H9 (cell line): Measurements from ENCODE around the gene KDF1. TPM values are rescaled to one million over a fixed set of nuclear protein-coding genes. Genes with fewer than 3 reads are reported as not detected.

Experiments used
- DNase-seq: peaks from one replicate; pipeline ENCODE4 v3.0.0-alpha.2; 2017
- H2AFZ ChIP-seq: one replicate; pipeline ENCODE4 v1.6.1; 2013; ENCODE audit warnings: mild to moderate bottlenecking, low read length, control low read depth, moderate library complexity
- H2AK5ac ChIP-seq: 2 replicates; pipeline ENCODE4 v1.6.1; 2013; ENCODE audit warnings: low read length, control low read depth, mixed read lengths; ENCODE audit not compliant: insufficient read length
- H2BK120ac ChIP-seq: one replicate; pipeline ENCODE4 v1.6.1; 2013; ENCODE audit warnings: low read depth, mild to moderate bottlenecking, low read length, control low read depth, inconsistent platforms; ENCODE audit not compliant: poor library complexity, severe bottlenecking
- H2BK12ac ChIP-seq: 2 replicates; pipeline ENCODE4 v1.6.1; 2013; ENCODE audit warnings: low read length, control low read depth, mixed read lengths, low read depth; ENCODE audit not compliant: insufficient read length
- H2BK15ac ChIP-seq: 2 replicates; pipeline ENCODE4 v1.6.1; 2013; ENCODE audit warnings: low read depth, low read length, control low read depth
- H2BK20ac ChIP-seq: one replicate; pipeline ENCODE4 v1.6.1; 2013; ENCODE audit warnings: low read depth, mild to moderate bottlenecking, low read length, control low read depth, inconsistent platforms; ENCODE audit not compliant: poor library complexity, severe bottlenecking
- H2BK5ac ChIP-seq: 2 replicates; pipeline ENCODE4 v1.6.1; 2013; ENCODE audit warnings: low read length, control low read depth, mixed read lengths; ENCODE audit not compliant: insufficient read length
- H3K14ac ChIP-seq: 2 replicates; pipeline ENCODE4 v1.6.1; 2013; ENCODE audit warnings: low read length, control low read depth; ENCODE audit not compliant: insufficient read depth
- H3K18ac ChIP-seq: 2 replicates; pipeline ENCODE4 v1.6.1; 2013; ENCODE audit warnings: low read depth, mild to moderate bottlenecking, mixed read lengths, low read length, control low read depth; ENCODE audit not compliant: insufficient read length
- H3K23ac ChIP-seq: 2 replicates; pipeline ENCODE4 v1.6.1; 2013; ENCODE audit warnings: low read length, control low read depth, mixed read lengths, low read depth; ENCODE audit not compliant: insufficient read length
- H3K23me2 ChIP-seq: 2 replicates; pipeline ENCODE4 v1.6.1; 2013; ENCODE audit warnings: low read depth, mild to moderate bottlenecking, mixed read lengths, low read length, control low read depth; ENCODE audit not compliant: insufficient read length, poor library complexity, severe bottlenecking
- H3K27ac ChIP-seq: 2 replicates; pipeline ENCODE4 v1.5.1; 2013; ENCODE audit warnings: low read length, control low read depth, mixed read lengths, low read depth; ENCODE audit not compliant: insufficient read length
- H3K27me3 ChIP-seq: 2 replicates; pipeline ENCODE4 v1.6.1; 2013; ENCODE audit warnings: low read length, control low read depth, inconsistent platforms; ENCODE audit not compliant: insufficient read depth
- H3K4ac ChIP-seq: 2 replicates; pipeline ENCODE4 v1.6.1; 2013; ENCODE audit warnings: low read depth, mild to moderate bottlenecking, control low read depth, inconsistent platforms, low read length, moderate library complexity
- H3K4me1 ChIP-seq: 2 replicates; pipeline ENCODE4 v1.6.1; 2013; ENCODE audit warnings: low read length, control low read depth, inconsistent platforms; ENCODE audit not compliant: insufficient read depth
- H3K4me2 ChIP-seq: 2 replicates; pipeline ENCODE4 v1.6.1; 2013; ENCODE audit warnings: low read length, control low read depth, mixed read lengths; ENCODE audit not compliant: insufficient read length, insufficient read depth
- H3K56ac ChIP-seq: 2 replicates; pipeline ENCODE4 v1.6.1; 2013; ENCODE audit warnings: low read depth, mild to moderate bottlenecking, mixed read lengths, low read length, control low read depth; ENCODE audit not compliant: insufficient read length
- H3K79me1 ChIP-seq: 2 replicates; pipeline ENCODE4 v1.6.1; 2013; ENCODE audit warnings: low read depth, mild to moderate bottlenecking, moderate library complexity, low read length, control low read depth, inconsistent platforms; ENCODE audit not compliant: insufficient read depth, poor library complexity, severe bottlenecking
- H3K79me2 ChIP-seq: 2 replicates; pipeline ENCODE4 v1.6.1; 2013; ENCODE audit warnings: low read length, control low read depth, inconsistent platforms; ENCODE audit not compliant: insufficient read depth
- H3K9ac ChIP-seq: 2 replicates; pipeline ENCODE4 v1.6.1; 2013; ENCODE audit warnings: low read length, control low read depth, mixed read lengths; ENCODE audit not compliant: insufficient read length; ENCODE audit errors: extremely low read depth
- H3K9me3 ChIP-seq: one replicate; pipeline ENCODE4 v1.6.1; 2013; ENCODE audit warnings: low read depth, low read length, inconsistent platforms; ENCODE audit not compliant: control insufficient read depth
- H3T11ph ChIP-seq: one replicate; pipeline ENCODE4 v1.6.1; 2013; ENCODE audit warnings: mild to moderate bottlenecking, low read length, control low read depth, inconsistent platforms
- H4K20me1 ChIP-seq: one replicate; pipeline ENCODE4 v1.6.1; 2013; ENCODE audit not compliant: control insufficient read depth, insufficient read length, insufficient read depth
- H4K5ac ChIP-seq: 2 replicates; pipeline ENCODE4 v1.6.1; 2013; ENCODE audit warnings: low read depth, mild to moderate bottlenecking, mixed read lengths, low read length, control low read depth; ENCODE audit not compliant: insufficient read length
- H4K8ac ChIP-seq: replicated peaks from 2 replicates; pipeline ENCODE4 v1.6.1; 2013; ENCODE audit warnings: low read length, control low read depth, mixed read lengths, low read depth; ENCODE audit not compliant: insufficient read length
- H4K91ac ChIP-seq: 2 replicates; pipeline ENCODE4 v1.6.1; 2013; ENCODE audit warnings: low read depth, mild to moderate bottlenecking, moderate library complexity, mixed read lengths, low read length, control low read depth; ENCODE audit not compliant: insufficient read length
- H3K27ac Mint-ChIP-seq, 3 experiments: 2 replicates in 2 of 3; 3 replicates in 1 of 3; pipeline ENCODE4 v1.8.0; 2020 to 2021; ENCODE audit warnings: mixed read lengths in 3 of 3, mild to moderate bottlenecking in 1 of 3, moderate library complexity in 1 of 3
- H3K27me3 Mint-ChIP-seq: 2 replicates; pipeline ENCODE4 v1.8.0; 2021; ENCODE audit warnings: low read depth, mild to moderate bottlenecking, moderate library complexity, mixed read lengths
- H3K36me3 Mint-ChIP-seq, 3 experiments: 2 replicates in 2 of 3; 3 replicates in 1 of 3; pipeline ENCODE4 v1.8.0; 2020 to 2021; ENCODE audit warnings: low read depth in 3 of 3, mixed read lengths in 3 of 3; ENCODE audit not compliant: insufficient read depth in 1 of 3
- H3K4me1 Mint-ChIP-seq, 2 experiments: 2 replicates each; pipeline ENCODE4 v1.8.0; 2020; ENCODE audit warnings: mixed read lengths in 2 of 2
- H3K4me3 Mint-ChIP-seq, 2 experiments: 2 replicates in 1 of 2; 3 replicates in 1 of 2; pipeline ENCODE4 v1.8.0; 2020 to 2021; ENCODE audit warnings: mild to moderate bottlenecking in 2 of 2, mixed read lengths in 2 of 2, moderate library complexity in 1 of 2
- H3K9me3 Mint-ChIP-seq, 2 experiments: 2 replicates in 1 of 2; 3 replicates in 1 of 2; pipeline ENCODE4 v1.8.0; 2020; ENCODE audit warnings: mild to moderate bottlenecking in 2 of 2, mixed read lengths in 2 of 2, moderate library complexity in 1 of 2
- CTCF ChIP-seq: fragments of 200-600 bp; sonication (generic); conservative IDR thresholded peaks from 3 replicates; pipeline ENCODE4 v1.8.0; 2021; ENCODE audit warnings: antibody characterized with exemption, mild to moderate bottlenecking
- WGBS: extraction: QIAGEN DNeasy Blood & Tissue Kit; methylation state at CpG from one replicate; pipeline ENCODE4 v1.1.7; 2013; ENCODE audit warnings: missing lambda C conversion rate, low lambda C conversion rate, mixed read lengths; ENCODE audit not compliant: insufficient read length; ENCODE audit errors: extremely low coverage; 5-methylcytosine and 5-hydroxymethylcytosine counted together
- total RNA-seq: library from RNA; stranded (reverse); gene quantifications from 2 replicates; pipeline ENCODE4 v1.2.1, GENCODE V29; 2021

The KDF1 gene
- total RNA-seq, 1 experiment from 2014 or later = 17.6 TPM

GRCh38 chr1:26951821-26952497, 8.3 kb downstream of the KDF1 start:
- no peaks in the 10 kb centered on the region for H4K20me1 ChIP-seq
- no peak for DNase-seq
- H3K56ac ChIP-seq = no peak overlapping the region
- TF ChIP-seq CTCF = no peak
- H3K36me3 Mint-ChIP-seq = peaks cover 7 to 48% (median 45%) of the 10 kb centered on the region in 3 experiments; a peak in 6 of 7 replicates
- no peak overlapping the region for H3K9ac ChIP-seq
- H2BK12ac ChIP-seq = no peak overlapping the region
- no peak overlapping the region for H3K4ac ChIP-seq
- no peak overlapping the region for H3K14ac ChIP-seq
- no peaks in the 10 kb centered on the region for H3K4me1 ChIP-seq
- no peaks in the 10 kb centered on the region for H3K27me3 Mint-ChIP-seq
- no peaks in the 10 kb centered on the region for H3K79me2 ChIP-seq
- H3T11ph ChIP-seq = no peak overlapping the region
- H2BK120ac ChIP-seq = no peak overlapping the region
- H2BK20ac ChIP-seq = no peak overlapping the region
- no peak overlapping the region for H3K27ac ChIP-seq
- H3K27me3 ChIP-seq = no peaks in the 10 kb centered on the region
- no CpG with 5 or more reads among the region's 24 CpGs for WGBS
- H3K4me3 Mint-ChIP-seq = no peak overlapping the region
- no peak overlapping the region for H3K23ac ChIP-seq
- H3K23me2 ChIP-seq = no peaks in the 10 kb centered on the region
- H3K18ac ChIP-seq = no peak overlapping the region
- peaks cover 4 to 5% of the 10 kb centered on the region in 2 experiments; a peak in 2 of 5 replicates for H3K9me3 Mint-ChIP-seq
- no peak overlapping the region for H4K5ac ChIP-seq
- H3K4me1 Mint-ChIP-seq = no peaks in the 10 kb centered on the region
- no peak overlapping the region for H4K91ac ChIP-seq
- H2AFZ ChIP-seq = no peak overlapping the region
- H3K27ac Mint-ChIP-seq = peak overlapping the region in 1 of 3 experiments; percentile 91; a peak in 1 of 7 replicates
- peaks cover under 1% of the 10 kb centered on the region for H3K79me1 ChIP-seq
- H4K8ac ChIP-seq = no peak overlapping the region
- no peak overlapping the region for H2BK5ac ChIP-seq
- H2BK15ac ChIP-seq = no peak overlapping the region
- no peak overlapping the region for H3K4me2 ChIP-seq
- H2AK5ac ChIP-seq = no peak overlapping the region
- no peaks in the 10 kb centered on the region for H3K9me3 ChIP-seq
